Liver (tissue), 3 donors: ENCODE results near the gene ZSWIM6.

ENCODE experiments used
- EGR1 ChIP-seq, 2 donors: IDR thresholded peaks; 2 replicates each; pipeline ENCODE4 v1.6.1; 2016 to 2018; ENCODE audit warnings: antibody characterized with exemption in 2 of 2, low read depth in 2 of 2
- FOXA1 ChIP-seq: IDR thresholded peaks from 2 replicates; pipeline ENCODE4 v1.6.1; 2016; ENCODE audit warnings: antibody characterized with exemption
- FOXA2 ChIP-seq: IDR thresholded peaks from 2 replicates; pipeline ENCODE4 v1.6.1; 2016; ENCODE audit warnings: antibody characterized with exemption
- HNF4G ChIP-seq: IDR thresholded peaks from 2 replicates; pipeline ENCODE4 v1.6.1; 2016; ENCODE audit warnings: antibody characterized with exemption
- JUND ChIP-seq, 2 donors: IDR thresholded peaks; 2 replicates each; pipeline ENCODE4 v1.6.1; 2016; ENCODE audit warnings: antibody characterized with exemption in 2 of 2
- NR2F2 ChIP-seq: IDR thresholded peaks from 2 replicates; pipeline ENCODE4 v1.6.1; 2016; ENCODE audit warnings: antibody characterized with exemption
- RAD21 ChIP-seq, 2 donors: IDR thresholded peaks; 2 replicates each; pipeline ENCODE4 v1.6.1; 2016; ENCODE audit warnings: antibody characterized with exemption in 2 of 2, mild to moderate bottlenecking in 2 of 2
- TAF1 ChIP-seq: conservative IDR thresholded peaks from 2 replicates; pipeline ENCODE4 v1.6.1; 2016; ENCODE audit warnings: antibody characterized with exemption, mild to moderate bottlenecking
- YY1 ChIP-seq: IDR thresholded peaks from 2 replicates; pipeline ENCODE4 v1.6.1; 2016; ENCODE audit warnings: antibody characterized with exemption, mild to moderate bottlenecking
- TF ChIP-seq, protein P1 (sequence below): fragments of 150-350 bp; IDR thresholded peaks from 2 replicates; pipeline ENCODE4 v1.5.1; 2017; ENCODE audit warnings: improper control_type of control experiment, low read depth, low read length; ENCODE audit not compliant: missing input control
- TF ChIP-seq, protein P2 (sequence below): IDR thresholded peaks from 2 replicates; pipeline ENCODE4 v1.6.1; 2016; ENCODE audit warnings: antibody characterized with exemption, mild to moderate bottlenecking
- TF ChIP-seq, protein P3 (sequence below): IDR thresholded peaks from 2 replicates; pipeline ENCODE4 v1.6.1; 2016; ENCODE audit warnings: antibody characterized with exemption
- TF ChIP-seq, protein P4 (sequence below): IDR thresholded peaks from 2 replicates; pipeline ENCODE4 v1.6.1; 2016; ENCODE audit warnings: antibody characterized with exemption
- TF ChIP-seq, protein P5 (sequence below): IDR thresholded peaks from 2 replicates; pipeline ENCODE4 v1.6.1; 2016; ENCODE audit warnings: antibody characterized with exemption
- donor health status: healthy.
- donor health status: healthy.

DNA sequence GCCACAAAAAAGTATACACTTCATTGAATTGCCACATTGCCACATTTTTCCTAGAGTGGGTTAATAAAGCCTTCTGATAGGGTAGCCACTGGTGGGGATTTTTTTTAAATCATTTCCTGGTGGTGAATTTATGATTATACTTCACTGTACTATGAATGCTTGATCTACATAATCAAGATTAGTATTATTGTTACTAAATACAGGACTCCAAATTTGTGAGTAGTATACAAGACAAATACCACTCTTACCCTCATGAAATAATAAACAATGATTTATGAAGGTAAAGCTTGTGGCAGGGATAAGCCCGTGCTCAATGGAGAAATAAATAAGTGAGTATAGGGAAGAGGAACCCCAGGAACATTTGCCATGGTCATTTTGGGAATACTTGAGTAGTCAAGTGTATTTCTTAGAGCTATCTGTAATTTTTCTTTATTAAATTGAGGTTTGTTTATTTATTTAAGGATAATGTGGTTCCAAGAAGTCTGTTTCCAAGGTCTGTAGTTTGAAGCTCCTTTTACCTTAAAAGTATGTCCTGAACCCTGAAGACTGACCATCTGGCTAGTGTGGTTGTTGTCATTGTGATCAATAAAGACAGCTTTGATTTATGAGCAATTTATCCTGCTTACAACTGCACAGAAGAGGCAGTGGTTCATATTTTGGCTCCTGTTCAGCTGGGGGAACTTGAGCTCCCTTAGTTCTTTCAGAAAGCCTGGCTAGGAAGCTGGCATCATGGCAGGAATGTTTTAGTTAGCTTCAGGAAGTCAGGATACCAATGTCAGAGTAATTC is 118.6 kb downstream of the ZSWIM6 start:
- TF ChIP-seq, protein P1, sequence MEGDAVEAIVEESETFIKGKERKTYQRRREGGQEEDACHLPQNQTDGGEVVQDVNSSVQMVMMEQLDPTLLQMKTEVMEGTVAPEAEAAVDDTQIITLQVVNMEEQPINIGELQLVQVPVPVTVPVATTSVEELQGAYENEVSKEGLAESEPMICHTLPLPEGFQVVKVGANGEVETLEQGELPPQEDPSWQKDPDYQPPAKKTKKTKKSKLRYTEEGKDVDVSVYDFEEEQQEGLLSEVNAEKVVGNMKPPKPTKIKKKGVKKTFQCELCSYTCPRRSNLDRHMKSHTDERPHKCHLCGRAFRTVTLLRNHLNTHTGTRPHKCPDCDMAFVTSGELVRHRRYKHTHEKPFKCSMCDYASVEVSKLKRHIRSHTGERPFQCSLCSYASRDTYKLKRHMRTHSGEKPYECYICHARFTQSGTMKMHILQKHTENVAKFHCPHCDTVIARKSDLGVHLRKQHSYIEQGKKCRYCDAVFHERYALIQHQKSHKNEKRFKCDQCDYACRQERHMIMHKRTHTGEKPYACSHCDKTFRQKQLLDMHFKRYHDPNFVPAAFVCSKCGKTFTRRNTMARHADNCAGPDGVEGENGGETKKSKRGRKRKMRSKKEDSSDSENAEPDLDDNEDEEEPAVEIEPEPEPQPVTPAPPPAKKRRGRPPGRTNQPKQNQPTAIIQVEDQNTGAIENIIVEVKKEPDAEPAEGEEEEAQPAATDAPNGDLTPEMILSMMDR = no peak
- TF ChIP-seq EGR1 (IDR thresholded peaks at IDR 0.05; ENCODE audit: low read depth in 2 of 2) (no peak), YY1 (no peak), JUND (IDR thresholded peaks at IDR 0.05) (no peak), HNF4G (no peak), RAD21 (IDR thresholded peaks at IDR 0.05) (no peak), FOXA2 (no peak), TAF1 (no peak), FOXA1 (no peak), NR2F2 (no peak)
- TF ChIP-seq, protein P2, sequence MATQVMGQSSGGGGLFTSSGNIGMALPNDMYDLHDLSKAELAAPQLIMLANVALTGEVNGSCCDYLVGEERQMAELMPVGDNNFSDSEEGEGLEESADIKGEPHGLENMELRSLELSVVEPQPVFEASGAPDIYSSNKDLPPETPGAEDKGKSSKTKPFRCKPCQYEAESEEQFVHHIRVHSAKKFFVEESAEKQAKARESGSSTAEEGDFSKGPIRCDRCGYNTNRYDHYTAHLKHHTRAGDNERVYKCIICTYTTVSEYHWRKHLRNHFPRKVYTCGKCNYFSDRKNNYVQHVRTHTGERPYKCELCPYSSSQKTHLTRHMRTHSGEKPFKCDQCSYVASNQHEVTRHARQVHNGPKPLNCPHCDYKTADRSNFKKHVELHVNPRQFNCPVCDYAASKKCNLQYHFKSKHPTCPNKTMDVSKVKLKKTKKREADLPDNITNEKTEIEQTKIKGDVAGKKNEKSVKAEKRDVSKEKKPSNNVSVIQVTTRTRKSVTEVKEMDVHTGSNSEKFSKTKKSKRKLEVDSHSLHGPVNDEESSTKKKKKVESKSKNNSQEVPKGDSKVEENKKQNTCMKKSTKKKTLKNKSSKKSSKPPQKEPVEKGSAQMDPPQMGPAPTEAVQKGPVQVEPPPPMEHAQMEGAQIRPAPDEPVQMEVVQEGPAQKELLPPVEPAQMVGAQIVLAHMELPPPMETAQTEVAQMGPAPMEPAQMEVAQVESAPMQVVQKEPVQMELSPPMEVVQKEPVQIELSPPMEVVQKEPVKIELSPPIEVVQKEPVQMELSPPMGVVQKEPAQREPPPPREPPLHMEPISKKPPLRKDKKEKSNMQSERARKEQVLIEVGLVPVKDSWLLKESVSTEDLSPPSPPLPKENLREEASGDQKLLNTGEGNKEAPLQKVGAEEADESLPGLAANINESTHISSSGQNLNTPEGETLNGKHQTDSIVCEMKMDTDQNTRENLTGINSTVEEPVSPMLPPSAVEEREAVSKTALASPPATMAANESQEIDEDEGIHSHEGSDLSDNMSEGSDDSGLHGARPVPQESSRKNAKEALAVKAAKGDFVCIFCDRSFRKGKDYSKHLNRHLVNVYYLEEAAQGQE = no peak
- TF ChIP-seq, protein P3, sequence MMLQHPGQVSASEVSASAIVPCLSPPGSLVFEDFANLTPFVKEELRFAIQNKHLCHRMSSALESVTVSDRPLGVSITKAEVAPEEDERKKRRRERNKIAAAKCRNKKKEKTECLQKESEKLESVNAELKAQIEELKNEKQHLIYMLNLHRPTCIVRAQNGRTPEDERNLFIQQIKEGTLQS = no peak
- TF ChIP-seq, protein P4, sequence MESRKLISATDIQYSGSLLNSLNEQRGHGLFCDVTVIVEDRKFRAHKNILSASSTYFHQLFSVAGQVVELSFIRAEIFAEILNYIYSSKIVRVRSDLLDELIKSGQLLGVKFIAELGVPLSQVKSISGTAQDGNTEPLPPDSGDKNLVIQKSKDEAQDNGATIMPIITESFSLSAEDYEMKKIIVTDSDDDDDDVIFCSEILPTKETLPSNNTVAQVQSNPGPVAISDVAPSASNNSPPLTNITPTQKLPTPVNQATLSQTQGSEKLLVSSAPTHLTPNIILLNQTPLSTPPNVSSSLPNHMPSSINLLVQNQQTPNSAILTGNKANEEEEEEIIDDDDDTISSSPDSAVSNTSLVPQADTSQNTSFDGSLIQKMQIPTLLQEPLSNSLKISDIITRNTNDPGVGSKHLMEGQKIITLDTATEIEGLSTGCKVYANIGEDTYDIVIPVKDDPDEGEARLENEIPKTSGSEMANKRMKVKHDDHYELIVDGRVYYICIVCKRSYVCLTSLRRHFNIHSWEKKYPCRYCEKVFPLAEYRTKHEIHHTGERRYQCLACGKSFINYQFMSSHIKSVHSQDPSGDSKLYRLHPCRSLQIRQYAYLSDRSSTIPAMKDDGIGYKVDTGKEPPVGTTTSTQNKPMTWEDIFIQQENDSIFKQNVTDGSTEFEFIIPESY = no peak
- TF ChIP-seq, protein P5, sequence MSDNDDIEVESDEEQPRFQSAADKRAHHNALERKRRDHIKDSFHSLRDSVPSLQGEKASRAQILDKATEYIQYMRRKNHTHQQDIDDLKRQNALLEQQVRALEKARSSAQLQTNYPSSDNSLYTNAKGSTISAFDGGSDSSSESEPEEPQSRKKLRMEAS = no peak
